Measurements from ENCODE around the gene AQP6. TPM values are rescaled to one million over a fixed set of nuclear protein-coding genes. Genes with fewer than 3 reads are reported as not detected.

AQP6 gene
- total RNA-seq, 1 donor from 2014 or later: not detected

- Mint-ChIP-seq H3K9me3 (ENCODE audit: low read depth) (no peaks in the 10 kb centered on the region), H3K36me3 (ENCODE audit: low read depth) (no peaks in the 10 kb centered on the region), H3K27me3 (ENCODE audit: low read depth) (peaks cover 8% of the 10 kb centered on the region), H3K4me1 (ENCODE audit: low read depth) (peaks cover 12% of the 10 kb centered on the region), H3K4me3 (ENCODE audit: unreplicated experiment) (no peak overlapping the region), H3K27ac (ENCODE audit: unreplicated experiment) (no peak overlapping the region)
- no peak for DNase-seq (ENCODE audit: low spot score)
- no peak for TF ChIP-seq CTCF (IDR thresholded peaks at IDR 0.05)
These were observed 6.9 kb upstream of the AQP6 start for GRCh38 chr12:49965836-49966235.

GRCh38 chr12:49966511-49967041, 6.2 kb upstream of the AQP6 start:
- Mint-ChIP-seq H3K27ac (ENCODE audit: unreplicated experiment) (no peak overlapping the region), H3K4me1 (ENCODE audit: low read depth) (peaks cover 12% of the 10 kb centered on the region), H3K9me3 (ENCODE audit: low read depth) (no peaks in the 10 kb centered on the region), H3K4me3 (ENCODE audit: unreplicated experiment) (no peak overlapping the region), H3K27me3 (ENCODE audit: low read depth) (peaks cover 8% of the 10 kb centered on the region), H3K36me3 (ENCODE audit: low read depth) (no peaks in the 10 kb centered on the region)
- peak; percentile 75 for DNase-seq (ENCODE audit: low spot score)
- TF ChIP-seq CTCF (IDR thresholded peaks at IDR 0.05): no peak

- DNase-seq (ENCODE audit: low spot score): no peak
- Mint-ChIP-seq H3K36me3 (ENCODE audit: low read depth) (no peaks in the 10 kb centered on the region), H3K27me3 (ENCODE audit: low read depth) (peaks cover 8% of the 10 kb centered on the region), H3K27ac (ENCODE audit: unreplicated experiment) (no peak overlapping the region), H3K9me3 (ENCODE audit: low read depth) (no peaks in the 10 kb centered on the region), H3K4me1 (ENCODE audit: low read depth) (peaks cover 12% of the 10 kb centered on the region), H3K4me3 (ENCODE audit: unreplicated experiment) (peak overlapping the region; percentile 61)
- TF ChIP-seq CTCF (IDR thresholded peaks at IDR 0.05): peak; percentile 87
These were observed 5.5 kb upstream of the AQP6 start for GRCh38 chr12:49967042-49967776.

- H3K4me3 Mint-ChIP-seq (ENCODE audit: unreplicated experiment): peak overlapping the region; percentile 22
- no peak for DNase-seq (ENCODE audit: low spot score)
- H3K36me3 Mint-ChIP-seq (ENCODE audit: low read depth): no peaks in the 10 kb centered on the region
- no peak overlapping the region for H3K27ac Mint-ChIP-seq (ENCODE audit: unreplicated experiment)
- no peak for TF ChIP-seq CTCF (IDR thresholded peaks at IDR 0.05)
- H3K27me3 Mint-ChIP-seq (ENCODE audit: low read depth): peaks cover 8% of the 10 kb centered on the region
- no peaks in the 10 kb centered on the region for H3K9me3 Mint-ChIP-seq (ENCODE audit: low read depth)
- peaks cover 7% of the 10 kb centered on the region for H3K4me1 Mint-ChIP-seq (ENCODE audit: low read depth)
These were observed 4.9 kb upstream of the AQP6 start for GRCh38 chr12:49967777-49968250.

GRCh38 chr12:49968471-49968870, 4.3 kb upstream of the AQP6 start:
- no peak overlapping the region for H3K27ac Mint-ChIP-seq (ENCODE audit: unreplicated experiment)
- H3K27me3 Mint-ChIP-seq (ENCODE audit: low read depth): peaks cover 8% of the 10 kb centered on the region
- no peaks in the 10 kb centered on the region for H3K36me3 Mint-ChIP-seq (ENCODE audit: low read depth)
- H3K9me3 Mint-ChIP-seq (ENCODE audit: low read depth): no peaks in the 10 kb centered on the region
- TF ChIP-seq CTCF (IDR thresholded peaks at IDR 0.05): no peak
- no peak overlapping the region for H3K4me3 Mint-ChIP-seq (ENCODE audit: unreplicated experiment)
- H3K4me1 Mint-ChIP-seq (ENCODE audit: low read depth): peaks cover 4% of the 10 kb centered on the region
- no peak for DNase-seq (ENCODE audit: low spot score)
